Measurements from ENCODE around the gene SKI. TPM values are rescaled to one million over a fixed set of nuclear protein-coding genes. Genes with fewer than 3 reads are reported as not detected.

Gene SKI
- total and polyA plus RNA-seq, 9 of the 15 experiments (the other 6 are each of a cell fraction or from before 2014, with no cell fraction given), result 0.10 to 60.5 (median 4.6) TPM

- TF ChIP-seq ZNF592 (IDR thresholded peaks at IDR 0.05) (no peak), KDM4B (IDR thresholded peaks at IDR 0.05; ENCODE audit: borderline replicate concordance in 2 of 2, low read depth in 1 of 2) (no peak), POLR2B (IDR thresholded peaks at IDR 0.05; ENCODE audit: low read depth, partially characterized antibody) (no peak), ZNF133 (CRISPR knock-in tag; IDR thresholded peaks at IDR 0.05) (no peak)
These were observed 111.3 kb downstream of the SKI start (continued) for GRCh38 chr1:2339206-2340085.

All from K562 (cell line).